Activated CD8-positive, alpha-beta memory T cell treated with anti-CD3 and anti-CD28 coated beads, Interleukin-2, amount 50 U/mL, for 4 hours (primary cell): Measurements from ENCODE around the gene SCNN1A.

Source experiments
- DNase-seq: peaks from one replicate; pipeline ENCODE4 v3.0.0-alpha.2; 2020

Gene SCNN1A

DNA sequence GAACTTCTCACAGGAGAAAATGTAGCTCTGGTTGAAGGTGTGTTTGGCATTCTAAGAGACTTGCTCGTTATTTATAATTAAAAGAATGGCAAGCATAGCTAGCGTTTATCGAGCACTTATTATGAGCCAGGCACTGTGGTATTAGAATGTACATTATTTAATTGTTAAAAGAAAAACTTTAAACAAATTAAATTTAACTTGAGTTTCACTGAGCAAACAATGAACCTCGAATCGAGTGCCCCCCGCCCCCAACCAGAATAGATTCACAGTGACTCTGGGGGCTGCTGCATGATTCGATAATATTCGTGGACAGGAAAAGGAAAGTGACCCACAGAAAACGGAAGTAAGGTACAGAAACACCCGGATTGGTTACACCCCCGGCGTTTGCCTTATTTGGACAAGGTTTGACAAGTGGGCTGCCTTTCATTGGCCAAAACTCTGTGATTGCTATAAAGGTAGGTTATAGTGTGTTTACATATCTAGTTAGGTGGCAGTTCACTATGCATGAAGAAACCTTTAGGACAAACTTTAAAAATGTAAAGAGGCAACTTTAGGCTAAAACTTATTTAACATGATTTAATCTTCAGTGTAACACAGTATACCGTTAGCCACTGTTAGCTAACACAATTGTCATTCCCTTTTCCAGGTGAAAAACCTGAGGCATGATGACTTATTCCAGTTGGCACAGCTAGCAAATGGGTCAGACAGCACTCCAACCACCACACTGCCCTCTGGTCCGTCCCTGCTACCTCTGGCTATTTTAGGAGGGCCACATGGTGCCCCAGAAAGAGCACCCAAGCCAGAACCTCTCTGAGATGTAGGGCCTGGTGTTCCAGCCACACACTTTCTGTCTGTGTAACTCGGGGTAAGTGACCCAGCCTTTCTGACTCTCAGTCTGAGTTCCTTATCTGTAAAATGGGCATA lies 7.1 kb downstream of the SCNN1A start:
- no peak for DNase-seq

DNA sequence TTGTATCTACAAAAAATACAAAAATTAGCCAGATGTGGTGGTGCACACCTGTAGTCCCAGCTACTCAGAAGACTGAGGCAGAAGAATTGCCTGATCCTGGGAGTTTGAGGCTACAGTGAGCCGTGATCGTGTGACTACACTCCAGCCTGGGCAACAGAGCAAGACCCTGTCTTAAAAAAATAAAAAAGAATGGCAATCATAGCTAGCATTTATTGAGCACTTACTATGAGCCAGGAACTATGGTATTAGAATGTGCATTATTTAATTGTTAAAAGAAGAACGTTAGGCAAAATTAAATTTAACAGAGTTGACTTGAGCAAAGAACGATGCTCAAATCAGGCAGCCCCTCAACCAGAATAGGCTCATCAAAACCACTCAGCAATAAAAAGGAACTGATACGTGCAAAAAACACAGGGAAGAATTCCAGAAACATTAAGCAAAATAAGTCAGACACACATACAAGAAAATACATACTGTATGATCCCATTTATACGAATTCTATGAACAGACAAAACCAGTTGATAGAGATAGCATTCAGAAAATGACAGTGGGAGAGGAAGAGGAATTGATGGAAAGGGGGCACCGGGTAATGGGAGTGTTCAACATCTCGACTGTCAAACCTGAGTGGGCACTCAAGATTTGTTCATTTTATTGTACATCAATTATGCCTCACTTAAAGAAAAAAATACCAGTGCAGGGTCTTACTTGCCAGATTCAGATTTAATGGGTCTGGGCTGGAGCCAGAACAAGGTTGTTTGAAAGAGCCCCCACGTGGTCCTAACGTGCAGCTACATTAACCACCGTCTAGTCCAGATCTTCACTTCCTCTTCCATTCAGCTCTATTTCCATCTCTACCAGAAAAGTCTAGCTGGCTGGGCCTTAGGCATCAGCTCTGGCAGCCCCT lies 8.0 kb downstream of the SCNN1A start:
- DNase-seq = peak; percentile 51

DNA sequence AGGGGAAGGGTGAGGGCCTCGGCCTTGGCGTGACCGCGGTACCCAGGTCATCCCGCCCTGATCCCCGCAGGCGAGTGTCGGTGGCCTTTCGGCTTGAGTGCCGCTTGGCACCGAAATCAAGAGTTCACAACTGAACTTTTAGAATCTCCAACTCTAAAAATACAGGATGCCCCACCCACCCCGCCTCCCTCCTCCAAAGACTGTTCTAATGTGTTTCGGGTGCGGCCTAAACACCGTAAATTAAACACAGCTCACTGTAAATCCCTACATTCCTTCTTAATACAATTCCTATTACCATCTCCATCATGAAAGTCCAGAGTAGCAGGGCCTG lies 11.4 kb downstream of the SCNN1A start:
- DNase-seq = no peak

DNA sequence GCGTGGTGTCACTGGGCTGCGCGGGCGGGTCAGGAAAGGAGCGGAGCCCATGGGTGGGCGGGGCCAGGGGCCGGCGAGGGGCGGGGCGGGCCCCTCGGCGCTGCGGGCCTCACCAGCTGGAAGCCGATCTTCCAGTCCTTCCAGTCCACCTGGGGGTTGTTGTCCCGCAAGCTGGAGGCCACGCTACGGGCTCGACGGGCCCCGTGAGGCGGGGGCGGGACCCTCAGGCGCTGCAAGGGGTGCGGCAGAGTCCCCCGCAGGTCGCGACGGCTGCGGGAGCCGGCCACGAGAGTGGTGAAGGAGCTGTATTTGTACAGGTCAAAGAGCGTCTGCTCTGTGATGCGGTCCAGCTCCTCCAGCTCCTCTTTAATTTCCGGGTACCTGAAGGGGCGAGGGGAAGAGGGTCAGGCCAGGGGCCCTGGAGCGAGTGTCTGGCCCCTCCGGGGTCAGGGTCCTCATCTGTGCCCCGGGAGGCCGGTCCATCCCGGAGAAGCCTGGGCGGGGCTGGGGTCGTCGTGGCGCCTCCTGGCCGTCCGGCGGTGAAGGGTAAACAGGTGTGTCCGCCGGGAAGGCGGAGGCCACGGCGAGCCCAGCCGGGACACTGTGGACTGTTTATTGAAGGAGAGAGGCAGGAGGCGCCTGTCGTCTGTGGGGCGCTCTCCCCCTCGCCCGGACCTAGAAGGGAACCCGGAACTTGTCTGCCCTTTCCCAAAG lies 11.9 kb downstream of the SCNN1A start:
- DNase-seq = peak; percentile 71

DNA sequence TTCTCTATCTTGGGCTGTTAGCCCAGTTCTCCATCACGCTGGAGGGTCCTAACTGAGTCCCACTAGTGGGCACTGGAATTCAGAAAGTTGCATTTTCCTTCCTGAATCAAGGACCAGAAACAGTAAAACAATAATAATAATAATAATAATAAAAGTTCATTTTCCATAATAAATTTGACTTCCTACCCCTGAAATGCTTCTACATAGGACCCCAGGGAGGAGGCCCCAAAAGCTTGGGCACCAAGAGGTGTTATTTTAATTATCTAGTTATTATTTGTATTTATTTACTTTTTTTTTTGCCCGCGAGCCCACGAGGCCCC lies 12.4 kb downstream of the SCNN1A start:
- DNase-seq = no peak

DNA sequence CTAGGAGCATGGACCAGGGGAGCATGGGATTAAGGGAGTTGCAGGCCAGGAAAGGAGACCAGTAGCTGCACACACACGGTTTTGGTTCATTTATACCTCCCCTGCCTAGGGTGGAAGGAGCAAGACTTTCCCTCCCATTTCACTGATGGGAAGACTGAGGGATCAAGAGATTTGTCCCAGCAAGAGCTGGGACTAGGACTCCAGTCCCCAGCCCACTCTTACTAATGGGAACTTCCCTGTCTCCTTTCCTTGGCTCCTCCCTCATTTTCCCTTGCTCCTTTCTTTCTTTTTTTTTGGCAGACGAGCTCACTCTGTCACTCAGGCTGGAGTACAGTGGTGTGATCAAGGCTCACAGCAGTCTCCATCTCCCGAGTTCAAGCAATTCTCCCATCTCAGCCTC lies 13.0 kb downstream of the SCNN1A start:
- no peak for DNase-seq

DNA sequence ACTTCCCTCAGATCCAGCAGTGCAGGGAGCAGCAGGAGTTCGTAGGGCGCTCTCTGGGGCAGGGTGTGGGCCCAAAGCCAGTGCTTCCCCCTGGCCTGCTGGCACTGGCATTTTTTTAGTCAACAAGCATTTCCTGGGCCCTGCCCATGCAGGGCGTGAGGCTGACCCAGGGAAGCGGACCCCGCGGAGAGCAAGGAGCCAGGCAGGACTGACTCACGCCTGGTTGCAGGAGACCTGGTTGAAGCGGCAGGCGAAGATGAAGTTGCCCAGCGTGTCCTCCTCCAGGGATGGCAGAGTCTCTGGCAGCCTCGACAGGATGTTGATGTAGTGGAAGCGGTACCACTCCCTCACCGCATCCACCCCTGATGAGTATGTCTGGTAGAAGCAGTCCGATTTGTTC lies 13.5 kb downstream of the SCNN1A start:
- no peak for DNase-seq

DNA sequence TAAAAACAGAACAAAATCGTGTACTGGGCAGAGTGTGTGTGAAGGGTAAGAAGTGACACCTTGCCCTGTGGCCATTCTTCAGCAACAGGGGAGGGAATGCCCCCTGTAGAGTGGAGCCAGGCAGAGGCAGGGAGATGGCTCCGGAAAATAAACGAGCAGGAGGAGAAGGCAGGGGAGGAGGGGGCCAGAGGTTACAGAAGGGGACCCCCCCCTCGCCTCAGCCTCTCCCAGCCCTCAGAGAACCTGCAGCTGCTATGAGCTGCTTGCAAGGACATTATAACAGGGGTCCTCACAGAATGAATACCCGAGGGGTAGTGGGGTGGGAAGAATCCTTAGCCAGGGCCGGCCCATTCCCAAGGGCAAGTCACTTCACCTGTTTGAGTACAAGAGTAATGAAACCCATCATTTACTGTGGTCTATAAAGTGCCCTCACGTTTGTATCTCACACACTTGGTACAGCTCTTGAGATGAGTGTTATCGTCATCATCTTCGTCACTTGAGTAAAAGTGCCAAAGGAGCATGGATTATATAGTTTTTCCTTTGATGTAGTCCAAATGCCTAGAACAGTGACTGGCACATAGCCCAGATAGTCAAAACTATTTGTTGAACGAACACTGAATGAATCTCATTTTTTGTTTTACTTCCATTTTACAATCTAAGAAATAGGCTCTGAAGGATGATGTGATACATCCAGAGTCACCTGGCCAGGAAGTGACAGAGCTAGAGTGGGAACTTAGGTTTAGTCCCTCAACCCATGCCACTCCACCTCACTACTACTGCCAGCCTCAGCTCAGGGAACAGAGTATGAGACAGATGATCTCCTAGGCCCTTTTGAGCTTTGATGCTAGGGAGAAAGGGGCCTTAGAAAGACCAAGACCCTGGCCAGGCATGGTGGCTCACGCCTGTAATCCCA lies 14.5 kb downstream of the SCNN1A start:
- DNase-seq = no peak

DNA sequence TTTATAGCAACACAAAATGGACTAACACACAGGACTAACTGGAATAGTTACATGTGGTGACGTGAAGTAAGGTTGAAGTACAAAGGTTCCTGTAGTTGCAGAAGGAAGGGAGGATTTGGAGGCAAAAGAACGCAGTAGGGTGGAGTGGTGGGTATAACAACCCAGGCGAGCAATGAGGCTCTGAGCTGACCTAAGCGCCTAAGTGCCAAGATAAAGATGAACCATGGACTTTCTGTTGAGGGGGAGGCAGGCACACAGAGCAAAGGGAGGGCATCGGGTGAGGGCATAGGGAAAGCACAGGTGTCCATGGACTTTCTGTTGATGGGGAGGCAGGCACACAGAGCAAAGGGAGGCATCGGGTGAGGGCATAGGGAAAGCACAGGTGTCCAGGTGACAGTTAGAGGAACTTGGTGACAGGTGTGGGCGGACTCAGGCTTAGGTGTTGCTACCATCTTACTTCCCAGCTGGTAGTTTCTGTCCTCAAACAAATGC lies 15.2 kb downstream of the SCNN1A start:
- DNase-seq = no peak

DNA sequence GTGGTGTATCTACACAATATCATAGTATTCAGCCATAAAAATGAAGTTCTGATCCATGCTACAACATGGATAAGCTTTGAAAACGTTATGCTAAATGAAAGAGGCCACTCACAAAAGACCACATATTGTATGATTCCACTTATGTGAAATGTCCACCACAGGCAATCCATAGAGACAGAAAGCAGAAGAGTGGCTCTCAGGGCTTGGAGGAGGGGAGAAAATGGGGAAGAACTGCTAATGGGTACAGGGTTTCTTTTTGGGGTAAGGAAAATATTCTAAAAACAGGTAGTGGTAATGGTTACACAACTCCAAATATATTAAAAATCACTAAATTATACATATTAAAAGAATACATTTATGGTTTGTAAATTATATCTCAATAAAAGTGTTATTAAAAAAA lies 16.5 kb downstream of the SCNN1A start:
- DNase-seq = no peak

DNA sequence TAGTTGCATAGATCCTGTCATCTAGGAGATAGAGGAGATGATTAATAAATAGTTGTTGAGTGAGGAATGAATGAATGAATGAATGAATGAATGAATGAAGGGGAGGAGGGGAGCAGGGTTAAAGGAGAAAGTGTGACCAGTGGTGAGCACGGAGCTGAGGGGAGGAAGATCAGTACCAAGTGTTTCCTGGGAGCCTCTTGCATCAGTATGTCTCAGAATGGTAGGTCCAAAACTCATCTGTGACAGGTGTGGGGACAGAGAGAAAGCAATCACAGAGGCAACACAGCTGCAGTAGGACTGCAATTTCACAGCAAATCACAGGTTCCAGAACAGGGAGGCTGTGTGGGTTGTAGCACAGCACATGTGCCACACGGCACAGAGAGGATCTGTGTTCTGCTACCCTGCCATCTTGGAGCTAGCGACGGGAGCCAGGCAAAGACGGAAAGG lies 19.0 kb downstream of the SCNN1A start:
- DNase-seq = no peak

DNA sequence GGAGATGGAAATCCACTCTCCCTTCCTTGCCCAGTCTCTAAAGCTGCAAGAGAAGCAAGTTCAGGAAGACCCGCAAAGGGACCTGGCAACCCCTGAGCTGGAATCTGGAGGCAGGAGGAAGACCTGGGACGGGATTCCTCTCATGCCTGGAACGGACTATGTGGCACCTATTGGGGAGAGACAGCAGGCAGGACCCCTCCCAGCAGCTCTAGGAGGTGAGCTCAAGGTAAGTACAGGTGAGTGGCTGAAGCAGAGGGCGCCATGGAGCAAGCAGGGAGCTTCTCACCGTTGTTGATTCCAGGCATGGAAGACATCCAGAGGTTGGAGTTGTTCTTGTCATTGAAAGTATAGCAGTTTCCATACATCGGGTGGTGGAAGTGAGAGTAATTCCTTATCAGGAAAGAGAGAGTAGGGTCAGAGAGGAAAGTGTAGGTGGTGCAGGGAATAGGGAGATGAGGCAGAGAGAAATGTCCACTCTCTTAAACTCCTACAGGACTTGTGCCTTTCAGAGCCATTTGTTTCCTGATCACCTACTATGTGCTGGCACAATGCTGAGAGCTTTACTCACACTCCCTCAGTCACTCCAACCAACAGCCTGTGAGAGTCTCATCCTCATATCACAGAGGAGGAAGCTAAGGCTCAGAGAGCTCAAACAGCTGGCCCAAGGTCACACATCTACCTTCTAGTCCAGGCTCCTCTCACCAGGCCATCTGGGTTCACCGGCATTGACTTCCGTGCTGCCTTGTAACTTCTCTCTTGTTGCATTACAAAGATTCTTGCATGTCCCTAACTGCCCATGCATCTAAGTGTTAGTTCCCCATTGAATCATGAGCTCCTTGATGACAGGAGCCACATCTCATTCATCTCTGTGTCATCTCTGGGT lies 19.6 kb downstream of the SCNN1A start:
- DNase-seq = no peak

DNA sequence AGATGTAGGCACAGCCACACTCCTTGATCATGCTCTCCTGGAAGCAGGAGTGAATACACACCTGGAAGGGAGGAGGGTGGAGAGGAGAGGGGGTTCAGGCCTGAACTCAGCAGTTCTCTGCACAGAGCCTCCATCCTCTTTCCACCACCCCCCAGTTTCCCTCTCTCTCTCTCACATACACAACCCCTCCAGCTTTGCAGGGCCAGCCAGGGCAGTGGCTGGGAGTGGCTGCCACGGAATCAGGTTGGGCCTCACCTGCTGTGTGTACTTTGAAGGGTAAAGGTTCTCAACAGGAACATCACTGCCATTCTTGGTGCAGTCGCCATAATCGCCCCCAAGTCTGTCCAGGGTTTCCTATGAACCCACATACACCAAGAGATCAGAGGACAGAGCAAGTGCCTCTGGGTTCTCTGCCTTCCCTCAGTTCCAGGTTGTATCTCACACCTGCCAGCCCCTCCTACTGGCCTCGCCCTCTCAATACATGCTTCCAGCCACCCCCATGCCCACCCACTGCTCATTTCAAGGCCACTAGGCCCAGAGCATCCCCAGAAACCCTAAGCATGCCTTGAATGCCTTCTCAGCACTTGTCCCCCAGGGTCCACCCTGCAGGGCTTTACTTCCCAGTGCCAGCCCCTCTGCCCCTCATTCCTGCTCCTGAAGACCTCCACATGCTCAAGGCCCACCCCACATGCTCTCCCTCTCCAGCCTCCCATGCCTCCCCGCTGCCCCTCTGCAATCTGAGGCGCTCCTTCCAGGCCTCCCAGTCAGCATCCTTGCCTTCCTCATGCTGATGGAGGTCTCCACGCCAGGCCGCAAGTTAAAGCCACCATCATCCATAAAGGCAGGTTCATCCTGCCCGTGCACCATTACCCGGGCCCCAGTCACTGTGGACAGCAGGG lies 20.6 kb downstream of the SCNN1A start:
- DNase-seq = no peak

DNA sequence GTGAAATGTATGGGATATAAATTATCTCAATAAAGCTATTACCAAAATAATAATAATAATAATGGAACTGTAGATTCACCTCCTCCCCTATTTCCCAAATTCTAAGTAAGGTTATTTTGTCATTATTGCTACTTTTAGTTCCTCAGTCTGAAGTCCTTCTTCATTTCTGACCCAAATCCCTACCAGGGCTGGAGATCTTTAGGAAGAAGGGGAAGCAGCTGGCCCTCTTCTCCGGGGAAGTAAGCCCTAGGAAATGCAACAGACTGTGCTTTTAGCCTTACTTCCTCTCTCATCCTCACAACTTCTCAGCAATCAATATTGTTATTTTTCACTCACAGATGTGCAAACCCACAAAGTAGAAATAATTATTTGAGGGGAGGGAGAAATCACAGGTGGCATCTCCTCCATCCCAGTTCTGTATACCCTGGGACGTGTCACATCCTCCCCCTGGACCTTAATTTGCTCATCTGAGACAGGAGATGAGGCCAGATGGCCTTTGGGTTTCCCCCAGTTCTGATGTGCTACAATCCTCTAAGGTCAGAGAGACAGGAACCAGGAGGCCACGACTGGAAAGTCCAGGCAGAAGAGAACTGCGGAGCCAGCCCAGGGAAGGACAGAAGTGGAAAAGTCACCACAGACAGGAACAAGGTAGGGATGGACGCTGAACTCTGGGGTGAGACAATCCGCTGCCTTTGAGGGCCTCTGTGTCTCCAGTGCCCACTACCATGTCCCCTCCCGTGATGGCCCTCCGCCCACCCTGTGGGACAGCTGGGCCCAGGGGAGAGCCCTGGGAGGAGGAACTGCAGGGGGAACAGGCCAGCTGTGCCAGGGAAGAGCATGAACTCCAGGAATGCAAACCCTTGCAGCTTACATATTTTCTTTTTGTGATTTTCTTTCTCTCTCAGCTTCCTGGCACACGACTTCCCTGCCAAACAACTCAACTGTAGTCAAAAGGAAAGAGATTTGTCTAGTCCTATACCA lies 22.9 kb downstream of the SCNN1A start:
- DNase-seq = no peak

DNA sequence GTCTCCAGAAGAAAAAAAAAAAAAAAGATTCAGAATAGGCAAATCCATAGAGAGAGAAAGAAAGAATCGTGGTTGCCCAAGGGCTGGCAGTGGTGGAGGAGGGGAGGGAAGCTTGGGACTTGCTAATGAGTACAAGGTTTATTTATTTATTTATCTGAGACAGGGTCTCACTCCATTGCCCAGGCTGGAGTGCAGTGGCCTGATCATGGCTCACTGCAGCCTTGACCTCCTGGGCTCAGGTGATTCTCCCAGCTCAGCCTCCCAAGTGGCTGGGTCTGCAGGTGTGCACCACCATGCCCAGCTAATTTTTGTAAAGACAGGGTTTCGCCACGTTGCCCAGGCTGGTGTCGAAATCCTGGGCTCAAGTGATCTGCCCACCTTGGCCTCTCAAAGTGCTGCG lies 23.7 kb downstream of the SCNN1A start:
- no peak for DNase-seq

DNA sequence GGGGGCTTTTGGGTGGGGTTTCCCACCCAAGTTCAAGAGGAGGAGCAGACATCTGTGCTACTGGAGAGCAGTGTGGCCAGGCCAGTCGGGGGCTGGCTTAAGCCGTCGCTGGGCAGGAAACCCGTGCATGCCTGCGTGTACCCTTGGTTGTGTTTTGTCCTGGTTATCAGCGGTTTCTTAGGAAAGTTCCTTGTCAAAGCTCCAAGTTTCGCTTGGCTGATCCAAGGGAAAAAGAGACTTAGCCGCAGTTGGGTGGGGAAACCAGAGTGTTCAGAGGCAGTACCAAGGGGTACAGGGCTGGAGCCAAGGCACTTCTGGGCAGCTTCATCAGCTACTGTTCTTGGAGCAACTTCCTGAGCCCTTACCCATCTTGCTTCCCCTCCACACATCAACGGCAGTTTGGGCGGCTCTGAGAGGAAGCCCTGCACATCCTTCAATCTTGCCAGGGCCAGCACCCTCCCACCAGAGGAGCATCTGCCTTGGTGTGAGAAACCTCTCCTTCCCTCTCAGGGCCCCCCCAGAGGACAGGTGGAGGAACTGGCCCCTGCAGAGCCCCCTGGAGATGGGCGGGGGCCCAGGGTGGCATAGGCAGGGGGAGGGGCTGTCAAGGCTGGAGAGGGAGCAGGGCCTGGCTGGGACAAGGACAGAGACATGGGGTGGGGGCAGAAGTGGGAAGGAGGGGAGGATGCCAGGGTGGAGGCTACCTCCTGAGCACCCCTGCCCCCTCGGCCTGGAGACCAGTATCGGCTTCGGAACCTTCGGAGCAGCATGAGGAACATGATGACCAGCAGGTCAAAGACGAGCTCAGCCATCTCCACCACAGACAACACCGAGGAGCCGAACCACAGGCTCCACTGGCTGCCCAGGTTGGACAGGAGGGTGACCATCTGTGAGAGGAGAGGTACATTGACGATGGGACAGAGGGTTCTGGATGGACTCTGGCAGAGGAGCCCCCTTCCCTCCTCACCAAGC lies 27.7 kb downstream of the SCNN1A start:
- no peak for DNase-seq

DNA sequence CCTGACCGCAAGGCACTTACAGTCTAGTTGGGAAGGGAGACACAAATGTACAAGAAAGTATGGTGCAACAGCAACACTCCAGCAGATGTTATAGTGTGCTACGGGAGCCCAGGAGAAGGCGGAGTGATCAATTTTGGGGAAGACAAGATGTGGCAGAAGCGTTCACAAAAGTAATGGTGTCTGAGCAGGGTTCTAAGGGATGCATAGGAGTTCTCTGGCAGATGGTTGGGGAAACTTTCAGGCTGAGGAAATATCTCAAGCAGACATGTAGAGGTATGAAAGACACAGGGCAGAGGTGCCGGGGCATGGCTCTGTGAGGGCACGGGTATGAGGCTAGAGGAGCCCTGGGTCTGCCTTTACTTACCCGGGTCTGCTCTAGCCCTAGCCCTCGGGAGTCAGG lies 28.4 kb downstream of the SCNN1A start:
- DNase-seq = no peak
